HEK293T (cell line): Measurements from ENCODE around the gene ETV6.

Experiments
- ARNT ChIP-seq: fragments of 450-650 bp; IDR thresholded peaks from 2 replicates; pipeline ENCODE4 v1.6.1; 2017; ENCODE audit warnings: mild to moderate bottlenecking
- BHLHE40 ChIP-seq: fragments of 450-650 bp; IDR thresholded peaks from 2 replicates; pipeline ENCODE4 v1.6.1; 2016; ENCODE audit warnings: mild to moderate bottlenecking, moderate library complexity, borderline replicate concordance
- CTBP1 ChIP-seq: fragments of 450-650 bp; IDR thresholded peaks from 2 replicates; pipeline ENCODE4 v1.6.1; 2016; ENCODE audit warnings: borderline replicate concordance
- ELF4 ChIP-seq: fragments of 450-650 bp; IDR thresholded peaks from 2 replicates; pipeline ENCODE4 v1.6.1; 2017; ENCODE audit warnings: antibody characterized with exemption
- FOXA1 ChIP-seq: fragments of 450-650 bp; IDR thresholded peaks from 2 replicates; pipeline ENCODE4 v1.6.1; 2016; ENCODE audit warnings: mild to moderate bottlenecking
- FOXK2 ChIP-seq: fragments of 450-650 bp; IDR thresholded peaks from 2 replicates; pipeline ENCODE4 v1.6.1; 2016; ENCODE audit warnings: mild to moderate bottlenecking
- FOXM1 ChIP-seq: fragments of 450-650 bp; IDR thresholded peaks from 2 replicates; pipeline ENCODE4 v1.6.1; 2017; ENCODE audit warnings: mild to moderate bottlenecking, borderline replicate concordance
- HDGF ChIP-seq: fragments of 450-650 bp; IDR thresholded peaks from 2 replicates; pipeline ENCODE4 v1.6.1; 2017; ENCODE audit warnings: antibody characterized with exemption, borderline replicate concordance
- LEF1 ChIP-seq: fragments of 450-650 bp; IDR thresholded peaks from 2 replicates; pipeline ENCODE4 v1.6.1; 2017; ENCODE audit warnings: mild to moderate bottlenecking, borderline replicate concordance
- SP1 ChIP-seq: fragments of 450-650 bp; IDR thresholded peaks from 2 replicates; pipeline ENCODE4 v1.6.1; 2017
- SUZ12 ChIP-seq: fragments of 450-650 bp; IDR thresholded peaks from 2 replicates; pipeline ENCODE4 v1.6.1; 2016; ENCODE audit warnings: mild to moderate bottlenecking
- TARDBP ChIP-seq: fragments of 450-650 bp; IDR thresholded peaks from 2 replicates; pipeline ENCODE4 v1.6.1; 2016
- ZNF384 ChIP-seq: fragments of 450-650 bp; IDR thresholded peaks from 2 replicates; pipeline ENCODE4 v1.6.1; 2016
- TF ChIP-seq, protein P1 (sequence below): fragments of 450-650 bp; IDR thresholded peaks from 2 replicates; pipeline ENCODE4 v1.6.1; 2016

DNA sequence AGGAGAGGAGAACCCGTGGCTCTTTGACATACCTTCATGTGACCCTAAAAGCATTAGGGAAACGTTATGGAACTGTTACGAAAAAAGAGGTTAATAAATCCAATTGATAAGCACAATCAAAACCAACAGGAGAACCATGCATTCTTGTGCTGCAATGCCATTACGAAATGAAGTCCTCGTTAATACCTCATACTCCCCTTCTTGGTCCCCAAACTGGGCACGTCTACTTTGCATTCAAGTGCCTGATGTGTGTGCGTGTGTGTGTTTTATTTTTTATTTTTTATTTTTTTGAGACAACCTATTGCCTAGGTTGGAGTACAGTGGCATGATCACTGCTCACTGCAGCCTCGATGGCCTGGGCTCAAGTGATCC lies 150.0 kb downstream of the ETV6 start:
- TF ChIP-seq FOXA1: no peak
- no peak for TF ChIP-seq BHLHE40
- TF ChIP-seq HDGF: no peak
- no peak for TF ChIP-seq SP1
- no peak for TF ChIP-seq TARDBP
- TF ChIP-seq FOXM1: no peak
- no peak for TF ChIP-seq FOXK2
- TF ChIP-seq ELF4: no peak
- TF ChIP-seq SUZ12: no peak
- TF ChIP-seq ARNT: no peak
- TF ChIP-seq CTBP1: no peak
- TF ChIP-seq, protein P1, sequence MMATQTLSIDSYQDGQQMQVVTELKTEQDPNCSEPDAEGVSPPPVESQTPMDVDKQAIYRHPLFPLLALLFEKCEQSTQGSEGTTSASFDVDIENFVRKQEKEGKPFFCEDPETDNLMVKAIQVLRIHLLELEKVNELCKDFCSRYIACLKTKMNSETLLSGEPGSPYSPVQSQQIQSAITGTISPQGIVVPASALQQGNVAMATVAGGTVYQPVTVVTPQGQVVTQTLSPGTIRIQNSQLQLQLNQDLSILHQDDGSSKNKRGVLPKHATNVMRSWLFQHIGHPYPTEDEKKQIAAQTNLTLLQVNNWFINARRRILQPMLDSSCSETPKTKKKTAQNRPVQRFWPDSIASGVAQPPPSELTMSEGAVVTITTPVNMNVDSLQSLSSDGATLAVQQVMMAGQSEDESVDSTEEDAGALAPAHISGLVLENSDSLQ: no peak
- no peak for TF ChIP-seq LEF1
- no peak for TF ChIP-seq ZNF384
